GM12891 (cell line): ENCODE measurements around the gene CFAP74.

Source experiments
- DNase-seq: peaks from one replicate; pipeline ENCODE4 v3.0.0; 2011; ENCODE audit warnings: low spot score; ENCODE audit not compliant: insufficient read length
- FAIRE-seq: peaks from 2 replicates; lab custom pipeline; 2011; peaks lifted over from hg19 to GRCh38; lab: Jason Lieb, UNC
- PAX5 ChIP-seq: IDR thresholded peaks from 2 replicates; pipeline ENCODE4 v1.6.1; 2011; ENCODE audit warnings: low read length, moderate library complexity, mild to moderate bottlenecking; ENCODE audit not compliant: insufficient read depth, severe bottlenecking
- POLR2A ChIP-seq: IDR thresholded peaks from 2 replicates; pipeline ENCODE4 v1.6.1; 2011; ENCODE audit warnings: low read depth, low read length, control low read depth
- POLR2AphosphoS5 ChIP-seq: IDR thresholded peaks from 2 replicates; pipeline ENCODE4 v1.6.1; 2011; ENCODE audit warnings: low read depth, low read length, control low read depth
- POU2F2 ChIP-seq: IDR thresholded peaks from 2 replicates; pipeline ENCODE4 v1.6.1; 2011; ENCODE audit warnings: low read depth, mild to moderate bottlenecking, control low read depth, low read length, moderate library complexity
- SPI1 ChIP-seq: IDR thresholded peaks from 2 replicates; pipeline ENCODE4 v1.6.1; 2011; ENCODE audit warnings: low read depth, low read length, control low read depth
- TAF1 ChIP-seq: IDR thresholded peaks from 2 replicates; pipeline ENCODE4 v1.6.1; 2011; ENCODE audit warnings: low read depth, low read length, control low read depth

The CFAP74 gene

DNA sequence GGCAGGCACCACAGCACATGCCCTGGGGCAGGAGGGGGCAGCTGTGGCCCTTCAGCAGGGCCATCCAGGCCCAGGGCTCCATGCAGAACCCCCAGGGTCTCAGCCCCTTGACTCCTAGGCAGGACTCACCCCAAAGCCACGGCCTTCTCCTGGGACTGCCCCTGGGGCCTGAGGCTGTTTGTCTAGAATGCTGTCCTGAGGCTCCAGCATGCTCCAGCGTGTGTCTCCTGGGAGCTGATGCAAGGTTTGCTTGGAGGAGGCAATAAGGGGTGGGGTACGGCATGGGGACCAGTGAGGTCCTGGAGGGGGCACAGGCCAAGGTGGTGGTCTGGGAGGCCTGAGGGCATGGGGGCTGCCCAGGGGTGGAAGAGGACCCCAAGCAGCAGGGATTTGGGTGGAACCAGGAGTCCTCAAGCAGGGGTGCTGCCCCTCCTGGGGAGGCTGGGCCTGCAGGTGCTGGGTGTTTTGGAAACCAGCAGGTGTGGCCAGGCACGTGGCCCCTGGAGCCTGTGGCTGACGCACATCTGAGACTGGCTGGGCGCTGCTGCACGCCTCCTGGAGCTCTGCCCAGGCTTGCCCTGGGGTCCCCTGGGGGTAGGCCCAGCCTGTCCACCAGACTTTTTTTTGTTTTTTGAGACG is 96.4 kb downstream of the CFAP74 start:
- DNase-seq (no peak), FAIRE-seq (peak; percentile 79)
- TF ChIP-seq POLR2A (no peak), POLR2AphosphoS5 (0 out of 2 replicates have a peak, but pooled peaks have one; percentile 30), PAX5 (peak; percentile 16)

DNA sequence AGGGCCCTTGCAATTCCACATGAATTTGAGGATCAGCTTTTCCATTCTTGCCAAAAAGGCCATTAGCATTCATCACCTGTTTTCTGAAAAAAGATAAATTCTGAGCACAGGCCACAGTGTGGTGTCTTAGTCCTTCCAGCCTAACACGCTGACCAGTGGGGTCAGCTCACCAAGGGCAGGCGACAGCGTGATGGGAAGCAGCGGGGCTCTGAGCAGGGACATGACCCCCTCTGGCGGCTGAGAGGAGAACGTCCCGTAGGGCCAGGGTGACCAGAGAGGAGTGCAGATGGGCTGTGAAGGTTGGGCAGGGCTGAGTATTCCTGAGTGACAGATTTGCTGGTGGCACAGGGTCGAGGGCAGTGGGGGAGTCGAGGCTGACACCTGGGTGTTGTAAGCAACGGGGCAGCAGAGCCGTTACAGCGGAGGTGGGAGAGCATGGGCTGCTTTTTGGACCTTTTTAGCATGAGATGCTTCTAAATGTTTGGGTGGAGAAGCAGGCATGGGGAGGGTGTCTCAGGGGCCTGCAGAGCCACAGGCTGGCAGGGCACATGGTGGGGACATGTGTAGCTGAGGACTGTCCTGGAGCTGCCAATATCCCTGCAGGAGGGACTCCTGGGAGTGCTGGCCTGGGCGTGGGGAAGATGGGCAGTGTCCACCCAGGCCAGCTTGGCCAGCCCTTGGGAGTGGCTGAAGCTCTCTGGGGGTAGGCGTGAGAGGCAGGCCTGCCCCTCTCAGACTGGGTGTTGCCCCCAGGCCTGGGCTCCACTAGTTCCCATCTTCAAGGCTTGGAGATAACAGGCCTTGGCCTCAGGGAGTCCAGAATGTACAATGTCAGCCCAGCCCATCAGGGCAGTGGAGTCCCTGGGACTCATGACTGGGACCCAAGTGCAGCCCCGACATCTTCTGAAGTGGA is 97.1 kb downstream of the CFAP74 start:
- DNase-seq (peak; percentile 72), FAIRE-seq (peak; percentile 93)
- TF ChIP-seq TAF1 (no peak), PAX5 (no peak), POU2F2 (no peak), POLR2AphosphoS5 (no peak), POLR2A (no peak), SPI1 (no peak)

- DNase-seq = no peak
- no peak for FAIRE-seq
- no peak for TF ChIP-seq SPI1
- TF ChIP-seq POLR2AphosphoS5 = no peak
- no peak for TF ChIP-seq POU2F2
- no peak for TF ChIP-seq POLR2A
- TF ChIP-seq PAX5 = no peak
- TF ChIP-seq TAF1 = no peak
These were observed 100.4 kb downstream of the CFAP74 start for GRCh38 chr1:1903224-1903623.

GRCh38 chr1:1901641-1902294 is 101.8 kb downstream of the CFAP74 start:
- DNase-seq = no peak
- FAIRE-seq = no peak
- TF ChIP-seq PAX5 (no peak), POLR2AphosphoS5 (no peak), POU2F2 (no peak), POLR2A (no peak), SPI1 (no peak), TAF1 (no peak)

- no peak for DNase-seq
- FAIRE-seq = no peak
- no peak for TF ChIP-seq POLR2AphosphoS5
- no peak for TF ChIP-seq POU2F2
- TF ChIP-seq POLR2A = no peak
- no peak for TF ChIP-seq TAF1
- no peak for TF ChIP-seq SPI1
- TF ChIP-seq PAX5 = no peak
These were observed 102.5 kb downstream of the CFAP74 start for GRCh38 chr1:1900883-1901640.

DNA sequence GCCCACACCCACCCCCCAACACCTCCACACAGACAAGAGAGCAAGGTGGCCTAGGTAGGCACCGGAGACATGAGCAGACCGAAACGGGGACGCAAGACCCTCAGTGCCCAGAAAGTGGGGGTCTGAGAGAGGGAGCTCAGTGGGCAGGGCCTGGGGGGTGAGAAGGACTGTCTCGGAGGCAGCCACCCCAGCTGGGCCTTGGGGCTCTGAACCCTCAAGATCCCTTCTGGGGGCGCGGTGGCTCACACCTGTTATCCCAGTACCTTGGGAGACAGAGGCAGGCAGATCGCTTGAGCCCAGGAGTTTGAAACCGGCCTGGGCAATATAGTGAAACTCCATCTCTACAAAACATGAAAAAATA is 103.6 kb downstream of the CFAP74 start:
- DNase-seq (no peak), FAIRE-seq (no peak)
- no peak for TF ChIP-seq PAX5
- TF ChIP-seq POU2F2 = no peak
- TF ChIP-seq POLR2AphosphoS5 = no peak

GRCh38 chr1:1899266-1899966 is 104.2 kb downstream of the CFAP74 start:
- TF ChIP-seq PAX5 = no peak
- TF ChIP-seq SPI1 = no peak
- no peak for TF ChIP-seq POLR2A
- no peak for TF ChIP-seq TAF1
- no peak for TF ChIP-seq POU2F2
- TF ChIP-seq POLR2AphosphoS5 = no peak
- peak; percentile 78 for FAIRE-seq
- no peak for DNase-seq

DNA sequence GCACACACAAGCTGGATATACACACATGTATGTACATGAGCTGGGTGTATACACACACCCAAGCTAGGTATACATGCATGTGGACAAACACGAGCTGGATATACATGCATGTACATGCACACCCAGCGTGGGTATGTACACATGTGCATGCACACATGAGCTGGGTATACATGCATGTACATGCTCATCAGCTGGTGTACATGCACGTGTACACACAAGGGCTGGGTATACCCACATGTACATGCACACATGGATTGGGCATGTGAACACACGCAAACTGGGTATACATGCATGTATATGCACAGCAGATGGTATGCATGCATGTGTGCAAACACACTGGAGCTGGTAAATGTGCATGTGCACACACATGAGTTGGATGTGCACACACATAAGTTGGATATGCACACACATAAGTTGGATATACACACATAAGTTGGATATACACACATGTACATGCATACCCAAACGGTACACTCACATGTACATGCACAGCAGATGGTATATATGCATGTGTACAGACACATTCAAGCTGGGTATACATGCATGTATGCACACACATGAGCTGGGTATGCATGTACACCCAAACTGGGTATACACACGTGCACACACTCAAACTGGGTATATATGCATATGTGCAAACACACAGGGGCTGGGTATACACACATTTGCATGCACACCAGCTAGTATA is 105.2 kb downstream of the CFAP74 start:
- no peak for DNase-seq
- FAIRE-seq = peak; percentile 95
- no peak for TF ChIP-seq POU2F2
- TF ChIP-seq PAX5 = no peak
- no peak for TF ChIP-seq TAF1
- no peak for TF ChIP-seq SPI1
